Measurements from ENCODE around the gene PTPRT. TPM values are rescaled to one million over a fixed set of nuclear protein-coding genes. Genes with fewer than 3 reads are reported as not detected.

Gene PTPRT
- polyA plus RNA-seq, 4 donors, result 0.43 to 1.1 (median 0.60) TPM

GRCh38 chr20:42441864-42442331 is 747.8 kb downstream of the PTPRT start:
- no peak for DNase-seq (ENCODE audit: low read depth in 4 of 4, low spot score in 2 of 4)

GRCh38 chr20:42441196-42441863 is 748.4 kb downstream of the PTPRT start:
- no peak for DNase-seq (ENCODE audit: low read depth in 4 of 4, low spot score in 2 of 4)

- DNase-seq (ENCODE audit: low read depth in 4 of 4, low spot score in 2 of 4), result no peak
Observed at GRCh38 chr20:42435230-42435629, 754.5 kb downstream of the PTPRT start.

GRCh38 chr20:42432496-42433334 is 757.0 kb downstream of the PTPRT start:
- DNase-seq (ENCODE audit: low read depth in 4 of 4, low spot score in 2 of 4), result no peak

GRCh38 chr20:42430598-42430997 is 759.1 kb downstream of the PTPRT start:
- DNase-seq (ENCODE audit: low read depth in 4 of 4, low spot score in 2 of 4), result no peak

- no peak for DNase-seq (ENCODE audit: low read depth in 4 of 4, low spot score in 2 of 4)
Observed at GRCh38 chr20:42429761-42430458, 759.8 kb downstream of the PTPRT start.

- DNase-seq (ENCODE audit: low read depth in 4 of 4, low spot score in 2 of 4), result no peak
Observed at GRCh38 chr20:42419814-42420532, 769.7 kb downstream of the PTPRT start.

- DNase-seq (ENCODE audit: low read depth in 4 of 4, low spot score in 2 of 4), result no peak
Observed at GRCh38 chr20:42406826-42407225, 782.9 kb downstream of the PTPRT start.

GRCh38 chr20:42402455-42402854 is 787.3 kb downstream of the PTPRT start:
- DNase-seq (ENCODE audit: low read depth in 4 of 4, low spot score in 2 of 4), result no peak

- no peak for DNase-seq (ENCODE audit: low read depth in 4 of 4, low spot score in 2 of 4)
Observed at GRCh38 chr20:42401613-42402012, 788.1 kb downstream of the PTPRT start.

GRCh38 chr20:42399802-42400201 is 789.9 kb downstream of the PTPRT start:
- DNase-seq (ENCODE audit: low read depth in 4 of 4, low spot score in 2 of 4), result no peak

- no peak for DNase-seq (ENCODE audit: low read depth in 4 of 4, low spot score in 2 of 4)
Observed at GRCh38 chr20:42392442-42392841, 797.3 kb downstream of the PTPRT start.

- DNase-seq (ENCODE audit: low read depth in 4 of 4, low spot score in 2 of 4), result no peak
Observed at GRCh38 chr20:42391807-42392206, 797.9 kb downstream of the PTPRT start.

GRCh38 chr20:42380287-42380686 is 809.4 kb downstream of the PTPRT start:
- DNase-seq (ENCODE audit: low read depth in 4 of 4, low spot score in 2 of 4), result no peak

GRCh38 chr20:42379385-42379784 is 810.3 kb downstream of the PTPRT start:
- no peak for DNase-seq (ENCODE audit: low read depth in 4 of 4, low spot score in 2 of 4)

GRCh38 chr20:42378826-42379225 is 810.9 kb downstream of the PTPRT start:
- DNase-seq (ENCODE audit: low read depth in 4 of 4, low spot score in 2 of 4), result no peak

GRCh38 chr20:42376131-42376530 is 813.6 kb downstream of the PTPRT start:
- DNase-seq (ENCODE audit: low read depth in 4 of 4, low spot score in 2 of 4), result no peak

- no peak for DNase-seq (ENCODE audit: low read depth in 4 of 4, low spot score in 2 of 4)
Observed at GRCh38 chr20:42373049-42373448, 816.7 kb downstream of the PTPRT start.

- DNase-seq (ENCODE audit: low read depth in 4 of 4, low spot score in 2 of 4), result no peak
Observed at GRCh38 chr20:42370075-42370474, 819.6 kb downstream of the PTPRT start.

- DNase-seq (ENCODE audit: low read depth in 4 of 4, low spot score in 2 of 4), result no peak
Observed at GRCh38 chr20:42368910-42369309, 820.8 kb downstream of the PTPRT start.

GRCh38 chr20:42366626-42367025 is 823.1 kb downstream of the PTPRT start:
- peak in 1 of 4 donors; percentile 33 for DNase-seq (ENCODE audit: low read depth in 4 of 4, low spot score in 2 of 4)
